NT2/D1 (cell line): ENCODE measurements around the gene HIF1AN.

Experiments used
- DNase-seq: peaks from one replicate; pipeline ENCODE4 v3.0.0-alpha.2; 2011; ENCODE audit warnings: low read depth, low spot score
- H3K27me3 ChIP-seq: 2 replicates; pipeline ENCODE4 v1.6.0; 2011; ENCODE audit warnings: mild to moderate bottlenecking; ENCODE audit not compliant: insufficient read length, insufficient read depth
- H3K36me3 ChIP-seq: 2 replicates; pipeline ENCODE4 v1.6.1; 2011; ENCODE audit warnings: mild to moderate bottlenecking, low read length, mixed read lengths; ENCODE audit not compliant: insufficient read depth, insufficient read length
- H3K4me1 ChIP-seq: 2 replicates; pipeline ENCODE4 v1.5.1; 2011; ENCODE audit not compliant: insufficient read depth, insufficient read length
- H3K4me3 ChIP-seq: 2 replicates; pipeline ENCODE4 v1.5.1; 2011; ENCODE audit warnings: low read depth; ENCODE audit not compliant: insufficient read length
- H3K9ac ChIP-seq: 2 replicates; pipeline ENCODE4 v1.6.0; 2011; ENCODE audit warnings: low read depth; ENCODE audit not compliant: insufficient read length
- H3K9me3 ChIP-seq: 2 replicates; pipeline ENCODE4 v1.5.1; 2011; ENCODE audit warnings: mild to moderate bottlenecking, low read length; ENCODE audit not compliant: insufficient read depth
- SUZ12 ChIP-seq: IDR thresholded peaks from 2 replicates; pipeline ENCODE4 v1.6.1; 2011; ENCODE audit not compliant: insufficient read length, insufficient read depth; ENCODE audit errors: extremely low read depth
- YY1 ChIP-seq: IDR thresholded peaks from 2 replicates; pipeline ENCODE4 v1.6.1; 2011; ENCODE audit not compliant: insufficient read length, insufficient read depth
- ZNF274 ChIP-seq: IDR thresholded peaks from 2 replicates; pipeline ENCODE4 v1.6.1; 2011; ENCODE audit warnings: mild to moderate bottlenecking, low read depth, low read length

The HIF1AN gene

DNA sequence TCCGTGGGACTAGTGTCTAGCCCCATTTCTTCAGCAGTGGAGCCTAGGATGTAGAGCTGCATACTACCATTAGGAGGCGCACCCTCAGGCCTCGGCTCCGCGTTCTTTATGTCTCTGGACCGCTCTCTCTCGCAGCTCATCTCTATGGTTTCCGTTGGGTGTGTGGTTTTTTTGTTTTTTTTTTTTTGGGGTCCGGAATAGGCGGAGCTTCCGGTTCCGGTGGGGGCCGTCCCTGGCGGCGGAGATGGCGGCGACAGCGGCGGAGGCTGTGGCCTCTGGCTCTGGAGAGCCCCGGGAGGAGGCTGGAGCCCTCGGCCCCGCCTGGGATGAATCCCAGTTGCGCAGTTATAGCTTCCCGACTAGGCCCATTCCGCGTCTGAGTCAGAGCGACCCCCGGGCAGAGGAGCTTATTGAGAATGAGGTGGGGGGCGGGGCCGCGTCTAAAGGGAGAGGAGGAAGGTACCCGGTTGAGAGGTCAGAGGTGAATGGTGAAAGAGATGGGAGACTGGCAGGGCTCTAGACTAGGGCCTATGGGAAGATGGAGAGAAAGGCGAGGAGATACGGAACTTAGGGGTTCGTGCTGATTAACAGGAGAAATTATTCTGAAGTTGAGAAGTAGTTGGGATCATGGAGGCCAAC is at the start of gene HIF1AN:
Gene HIF1AN, plus strand, starts transcription at position 229 of the 639 bp plus-strand sequence. Its CDS starts 16 bp downstream, at position 245.
- H3K36me3 ChIP-seq = peaks cover 32% of the 10 kb centered on the region
- no peaks in the 10 kb centered on the region for H3K9me3 ChIP-seq
- H3K4me3 ChIP-seq = peak within 1 kb of the TSS; percentile 71
- H3K27me3 ChIP-seq = no peaks in the 10 kb centered on the region
- peak within 1 kb of the TSS; percentile 74 for H3K9ac ChIP-seq
- TF ChIP-seq YY1 (no peak), SUZ12 (no peak), ZNF274 (no peak)
- DNase-seq = peak; percentile 83
- no peaks in the 10 kb centered on the region for H3K4me1 ChIP-seq

DNA sequence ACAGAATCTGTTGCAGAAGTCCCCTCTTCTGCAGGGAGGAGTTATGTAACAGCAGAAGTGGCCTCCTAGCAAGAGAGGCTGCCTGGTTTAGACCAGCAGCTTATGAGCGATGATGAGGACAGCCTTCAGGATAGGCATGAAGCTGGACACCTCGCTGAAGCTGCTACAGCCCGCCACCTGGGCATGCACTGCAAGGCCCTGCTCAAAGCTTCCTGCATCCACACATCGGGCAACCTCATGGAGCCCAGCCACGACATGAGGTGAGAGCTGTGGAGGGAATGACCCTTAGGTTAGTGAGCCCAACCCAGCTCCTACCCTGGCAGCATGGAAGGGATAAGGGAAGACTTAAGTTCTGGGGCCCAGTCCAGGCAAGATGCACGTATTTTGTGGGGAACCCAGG is 48.2 kb upstream of the HIF1AN start:
- peaks cover 61% of the 10 kb centered on the region for H3K27me3 ChIP-seq
- DNase-seq = no peak
- TF ChIP-seq SUZ12 (no peak), ZNF274 (no peak), YY1 (no peak)

DNA sequence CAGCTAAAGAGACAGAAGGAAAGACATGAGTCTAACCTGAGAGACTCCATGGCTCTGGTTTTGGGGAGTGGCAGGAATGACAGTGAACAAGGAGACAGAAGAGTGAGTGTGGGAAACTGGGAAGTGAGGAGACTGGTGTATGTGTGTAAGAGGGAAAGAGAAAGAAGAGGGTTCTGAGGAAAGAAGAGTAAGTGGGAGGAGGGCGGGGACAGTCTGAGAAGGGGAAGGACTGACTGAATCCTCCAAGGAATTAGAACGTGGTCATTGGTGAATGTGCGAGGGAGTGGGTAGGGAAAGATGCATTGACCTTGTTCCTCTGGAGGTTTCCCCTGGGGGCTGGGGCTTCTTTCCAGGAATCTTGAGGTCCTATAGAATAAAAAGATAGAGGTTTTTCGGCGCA is 46.3 kb upstream of the HIF1AN start:
- peaks cover 6% of the 10 kb centered on the region for H3K36me3 ChIP-seq
- peaks cover 5% of the 10 kb centered on the region for H3K4me1 ChIP-seq
- no peaks in the 10 kb centered on the region for H3K9me3 ChIP-seq
- no peak for DNase-seq
- no peak overlapping the region for H3K9ac ChIP-seq
- H3K27me3 ChIP-seq = peaks cover 43% of the 10 kb centered on the region
- no peak for TF ChIP-seq YY1
- TF ChIP-seq SUZ12 = no peak
- TF ChIP-seq ZNF274 = no peak
- H3K4me3 ChIP-seq = no peak overlapping the region

More for the DNA sequence above, 48.2 kb upstream of the HIF1AN start:
- H3K9ac ChIP-seq = no peak overlapping the region
- peaks cover 5% of the 10 kb centered on the region for H3K4me1 ChIP-seq
- H3K4me3 ChIP-seq = no peak overlapping the region
- no peaks in the 10 kb centered on the region for H3K9me3 ChIP-seq
- peaks cover 6% of the 10 kb centered on the region for H3K36me3 ChIP-seq

DNA sequence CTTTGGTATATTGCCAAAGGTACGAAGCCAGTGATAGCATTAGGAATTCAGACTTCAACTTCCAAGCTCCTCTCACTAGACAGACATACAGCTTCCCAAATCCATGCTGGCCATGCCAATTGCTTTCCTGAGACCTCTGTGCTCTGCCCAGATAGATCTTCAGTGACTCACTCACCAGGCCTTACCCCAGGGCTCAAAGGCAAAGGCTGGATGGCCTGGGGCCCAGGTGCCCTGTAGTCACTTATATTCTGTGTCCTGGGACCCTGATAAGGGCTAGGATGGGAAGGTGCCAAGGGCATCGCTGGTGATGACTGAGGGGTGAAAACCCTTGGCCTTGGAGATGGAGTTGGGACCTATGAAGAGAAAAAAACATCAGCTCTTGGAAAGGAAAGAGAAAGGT is 45.2 kb upstream of the HIF1AN start:
- TF ChIP-seq YY1 = no peak
- no peak for TF ChIP-seq SUZ12
- no peak for TF ChIP-seq ZNF274
- DNase-seq = no peak
- H3K36me3 ChIP-seq = peaks cover 6% of the 10 kb centered on the region
- no peak overlapping the region for H3K9ac ChIP-seq
- no peak overlapping the region for H3K4me3 ChIP-seq
- no peaks in the 10 kb centered on the region for H3K9me3 ChIP-seq
- peaks cover 42% of the 10 kb centered on the region for H3K27me3 ChIP-seq
- H3K4me1 ChIP-seq = peaks cover 5% of the 10 kb centered on the region

DNA sequence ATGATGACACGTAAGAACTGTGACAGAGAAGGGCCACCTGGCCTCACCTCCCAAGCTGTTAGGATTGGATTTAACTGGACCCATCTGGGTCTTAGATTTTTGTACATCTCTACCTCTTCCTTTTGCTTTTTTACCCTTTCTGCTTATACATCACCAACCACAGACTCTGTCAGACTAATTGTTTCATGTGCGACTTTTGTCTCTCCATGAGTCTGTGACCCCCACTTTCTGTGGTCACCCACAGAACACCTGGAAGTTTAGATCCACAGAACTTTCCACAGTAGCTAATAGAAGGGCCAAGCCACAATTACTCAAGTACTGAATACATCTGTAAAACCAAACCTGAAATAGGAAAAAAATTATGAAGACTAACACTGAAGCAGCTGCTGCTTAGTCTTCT is 39.2 kb upstream of the HIF1AN start:
- peaks cover 4% of the 10 kb centered on the region for H3K27me3 ChIP-seq
- no peak overlapping the region for H3K9ac ChIP-seq
- H3K36me3 ChIP-seq = peaks cover 17% of the 10 kb centered on the region
- H3K4me1 ChIP-seq = no peaks in the 10 kb centered on the region
- no peak for DNase-seq
- no peak overlapping the region for H3K4me3 ChIP-seq
- TF ChIP-seq ZNF274 = no peak
- TF ChIP-seq SUZ12 = no peak
- H3K9me3 ChIP-seq = no peaks in the 10 kb centered on the region

DNA sequence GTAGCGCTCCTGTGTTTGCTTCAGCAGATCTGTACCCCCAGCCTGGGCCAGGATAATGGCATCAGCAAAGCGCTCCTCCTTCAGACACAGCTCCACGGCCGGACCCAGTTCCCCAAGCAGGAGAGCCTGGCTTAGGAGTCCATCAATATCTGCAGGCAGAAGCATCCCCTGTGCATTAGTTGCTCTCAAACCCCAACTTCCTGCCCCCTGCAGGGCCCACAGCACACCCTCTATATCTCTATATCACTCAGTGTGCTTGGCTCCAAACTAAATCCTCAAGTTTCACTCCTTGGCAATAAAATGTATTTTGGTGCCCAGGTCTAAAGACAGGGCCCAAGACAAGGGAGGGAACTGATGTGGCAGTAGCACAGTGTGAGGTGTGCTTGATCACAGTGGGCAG is 37.7 kb upstream of the HIF1AN start:
- no peaks in the 10 kb centered on the region for H3K4me1 ChIP-seq
- H3K27me3 ChIP-seq = no peaks in the 10 kb centered on the region
- TF ChIP-seq YY1 (no peak), SUZ12 (no peak), ZNF274 (no peak)
- H3K9ac ChIP-seq = no peak overlapping the region
- peaks cover 17% of the 10 kb centered on the region for H3K36me3 ChIP-seq
- DNase-seq = no peak
- H3K9me3 ChIP-seq = no peaks in the 10 kb centered on the region
- H3K4me3 ChIP-seq = no peak overlapping the region

DNA sequence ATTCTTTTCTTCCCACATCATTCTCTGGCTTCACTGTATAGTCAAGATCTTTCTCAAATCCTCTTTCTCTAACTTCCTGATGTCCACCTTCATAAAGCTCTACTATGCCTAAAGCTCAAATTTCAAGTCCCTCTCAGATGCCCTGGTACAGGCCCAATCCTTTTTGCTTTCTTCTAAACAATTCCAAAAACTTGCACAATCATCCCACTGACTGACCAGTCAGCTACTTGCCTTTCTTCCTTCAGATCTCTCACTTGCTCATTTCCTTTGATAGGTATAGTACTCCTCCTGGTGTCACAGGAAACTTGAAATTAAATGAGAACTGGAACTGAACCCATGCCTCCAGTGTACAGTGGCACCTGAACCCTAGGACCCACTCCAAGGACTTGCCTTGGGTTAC is 34.3 kb upstream of the HIF1AN start:
- no peak for TF ChIP-seq ZNF274
- DNase-seq = no peak
- Histone ChIP-seq H3K9me3 (no peaks in the 10 kb centered on the region), H3K4me1 (no peaks in the 10 kb centered on the region), H3K4me3 (no peak overlapping the region), H3K36me3 (peaks cover 16% of the 10 kb centered on the region), H3K27me3 (no peaks in the 10 kb centered on the region), H3K9ac (no peak overlapping the region)
